ENCODE data around the gene WRAP73.

WRAP73 gene

DNA sequence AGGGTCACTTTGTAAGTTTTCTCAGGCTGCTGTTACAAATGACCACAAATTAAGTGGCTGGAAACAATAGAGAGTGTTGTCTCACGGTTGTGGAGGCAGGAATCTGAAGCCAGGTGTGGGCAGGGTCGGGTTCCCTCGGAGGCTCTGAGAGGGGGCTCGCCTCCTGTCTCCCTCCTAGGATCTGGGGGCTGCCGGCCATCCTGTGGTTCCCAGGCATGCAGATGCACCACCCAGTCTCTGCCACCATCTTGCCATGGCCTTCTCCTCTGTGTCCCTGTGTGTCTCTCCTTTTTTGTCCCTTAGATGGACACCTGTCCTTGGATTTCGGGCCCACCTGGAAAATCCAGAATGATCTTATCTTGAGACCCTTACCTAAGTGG is 7.2 kb upstream of the WRAP73 start:
- Histone ChIP-seq H3K9me3 (ENCODE audit: insufficient read depth, low read length) (no peaks in the 10 kb centered on the region), H3K9me2 (replicated peaks; ENCODE audit: insufficient read depth, low read length) (no peaks in the 10 kb centered on the region), H2AFZ (ENCODE audit: low read depth, low read length, severe bottlenecking) (no peak overlapping the region), H3K27ac (ENCODE audit: low read depth, low read length) (no peak overlapping the region), H3F3A (ENCODE audit: insufficient read depth) (no peaks in the 10 kb centered on the region), H3K27me3 (ENCODE audit: low read length) (no peaks in the 10 kb centered on the region), H3K79me2 (ENCODE audit: insufficient read depth, low read length) (no peaks in the 10 kb centered on the region), H3K4me3 (ENCODE audit: insufficient read depth, low read length, poor library complexity, severe bottlenecking) (no peak overlapping the region), H4K20me1 (ENCODE audit: low read depth, low read length) (no peaks in the 10 kb centered on the region), H3K36me3 (ENCODE audit: low read length) (no peaks in the 10 kb centered on the region), H3K9ac (ENCODE audit: low read length) (no peak overlapping the region), H3K4me2 (ENCODE audit: low read depth, low read length, poor library complexity, severe bottlenecking) (no peak overlapping the region)
- TF ChIP-seq, protein P1, sequence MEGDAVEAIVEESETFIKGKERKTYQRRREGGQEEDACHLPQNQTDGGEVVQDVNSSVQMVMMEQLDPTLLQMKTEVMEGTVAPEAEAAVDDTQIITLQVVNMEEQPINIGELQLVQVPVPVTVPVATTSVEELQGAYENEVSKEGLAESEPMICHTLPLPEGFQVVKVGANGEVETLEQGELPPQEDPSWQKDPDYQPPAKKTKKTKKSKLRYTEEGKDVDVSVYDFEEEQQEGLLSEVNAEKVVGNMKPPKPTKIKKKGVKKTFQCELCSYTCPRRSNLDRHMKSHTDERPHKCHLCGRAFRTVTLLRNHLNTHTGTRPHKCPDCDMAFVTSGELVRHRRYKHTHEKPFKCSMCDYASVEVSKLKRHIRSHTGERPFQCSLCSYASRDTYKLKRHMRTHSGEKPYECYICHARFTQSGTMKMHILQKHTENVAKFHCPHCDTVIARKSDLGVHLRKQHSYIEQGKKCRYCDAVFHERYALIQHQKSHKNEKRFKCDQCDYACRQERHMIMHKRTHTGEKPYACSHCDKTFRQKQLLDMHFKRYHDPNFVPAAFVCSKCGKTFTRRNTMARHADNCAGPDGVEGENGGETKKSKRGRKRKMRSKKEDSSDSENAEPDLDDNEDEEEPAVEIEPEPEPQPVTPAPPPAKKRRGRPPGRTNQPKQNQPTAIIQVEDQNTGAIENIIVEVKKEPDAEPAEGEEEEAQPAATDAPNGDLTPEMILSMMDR (IDR thresholded peaks at IDR 0.05; ENCODE audit: insufficient read depth, low read length, poor library complexity, severe bottlenecking) = no peak
- TF ChIP-seq EZH2phosphoT487 (conservative IDR thresholded peaks at IDR 0.05; ENCODE audit: low read length) = no peak

DNA sequence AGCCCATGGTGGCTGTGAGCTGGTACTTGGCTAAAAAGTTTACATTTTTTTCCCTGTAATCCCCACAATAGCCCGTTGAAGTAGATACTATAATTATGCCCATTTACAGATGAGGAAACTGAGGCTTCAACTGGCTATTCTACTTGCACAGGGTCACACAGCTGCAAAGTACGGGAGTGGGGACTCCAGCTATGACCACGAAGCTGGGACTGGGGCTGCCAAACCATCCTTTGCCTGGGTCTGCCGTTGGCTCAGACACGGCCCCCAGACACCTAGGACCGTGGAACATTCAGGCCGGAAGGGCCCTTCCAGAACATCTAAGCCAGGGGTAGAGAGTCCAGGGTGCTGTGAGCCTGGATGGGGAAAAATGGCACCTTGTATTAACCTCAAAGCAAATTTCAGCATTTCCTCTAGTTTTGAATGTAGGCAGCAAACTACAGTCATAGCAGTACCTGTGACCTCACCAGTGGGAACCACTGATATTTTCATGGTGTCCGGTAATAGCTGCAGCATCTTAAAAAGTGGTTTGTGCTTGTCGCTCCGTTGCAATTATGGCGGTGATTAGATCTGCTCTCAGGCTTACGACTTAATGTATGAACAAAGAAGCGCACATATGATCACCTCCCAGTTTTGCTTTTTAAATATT is 6.7 kb upstream of the WRAP73 start:
- Histone ChIP-seq H3K79me2 (ENCODE audit: insufficient read depth, low read length) (no peaks in the 10 kb centered on the region), H3K36me3 (ENCODE audit: low read length) (no peaks in the 10 kb centered on the region), H2AFZ (ENCODE audit: low read depth, low read length, severe bottlenecking) (no peak overlapping the region), H3K9ac (ENCODE audit: low read length) (no peak overlapping the region), H3K9me3 (ENCODE audit: insufficient read depth, low read length) (no peaks in the 10 kb centered on the region), H3K4me3 (ENCODE audit: insufficient read depth, low read length, poor library complexity, severe bottlenecking) (no peak overlapping the region), H3K9me2 (replicated peaks; ENCODE audit: insufficient read depth, low read length) (no peaks in the 10 kb centered on the region), H3K27me3 (ENCODE audit: low read length) (no peaks in the 10 kb centered on the region), H3K27ac (ENCODE audit: low read depth, low read length) (no peak overlapping the region), H4K20me1 (ENCODE audit: low read depth, low read length) (no peaks in the 10 kb centered on the region), H3F3A (ENCODE audit: insufficient read depth) (no peaks in the 10 kb centered on the region), H3K4me2 (ENCODE audit: low read depth, low read length, poor library complexity, severe bottlenecking) (peak overlapping the region; percentile 14)
- TF ChIP-seq, protein P1 (IDR thresholded peaks at IDR 0.05; ENCODE audit: insufficient read depth, low read length, poor library complexity, severe bottlenecking) = no peak
- no peak for TF ChIP-seq EZH2phosphoT487 (conservative IDR thresholded peaks at IDR 0.05; ENCODE audit: low read length)

DNA sequence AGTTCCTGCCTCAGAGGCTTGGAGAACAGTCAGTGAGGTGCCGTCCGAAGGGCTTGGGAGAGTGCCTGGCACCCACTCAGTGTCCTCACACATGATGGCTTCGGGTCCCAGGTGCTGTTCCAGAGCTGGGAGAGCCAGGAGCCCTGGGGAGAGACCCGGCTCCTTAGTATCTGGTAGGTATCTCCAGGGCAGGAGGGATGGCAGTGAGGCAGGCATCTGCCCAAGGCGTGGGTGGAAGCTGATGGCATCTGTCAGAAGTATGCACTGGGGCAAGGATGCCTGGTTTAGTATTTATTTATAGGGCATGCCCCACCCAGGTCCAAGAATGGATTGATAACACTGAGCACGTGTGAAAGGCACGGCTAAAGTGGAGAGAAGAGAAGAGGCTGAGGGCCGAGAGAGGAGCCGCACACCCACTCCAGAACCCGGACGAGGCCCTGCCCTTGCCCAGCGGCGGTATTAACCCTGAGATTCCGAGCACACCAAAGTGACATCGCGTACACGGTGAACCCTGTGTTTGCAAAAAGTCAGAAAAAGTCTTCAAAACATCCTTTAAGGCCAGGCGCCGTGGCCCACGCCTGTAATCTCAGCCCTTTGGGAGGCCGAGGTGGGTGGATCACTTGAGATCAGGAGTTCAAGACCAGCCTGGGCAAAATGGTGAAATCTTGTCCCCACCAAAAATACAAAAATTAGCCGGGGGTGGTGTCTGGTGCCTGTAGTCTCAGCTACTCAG is 4.8 kb upstream of the WRAP73 start:
- H2AFZ ChIP-seq (ENCODE audit: low read depth, low read length, severe bottlenecking) = no peak overlapping the region
- no peaks in the 10 kb centered on the region for H3K9me2 ChIP-seq (replicated peaks; ENCODE audit: insufficient read depth, low read length)
- H3K27ac ChIP-seq (ENCODE audit: low read depth, low read length) = no peak overlapping the region
- H3K36me3 ChIP-seq (ENCODE audit: low read length) = no peaks in the 10 kb centered on the region
- TF ChIP-seq, protein P1 (IDR thresholded peaks at IDR 0.05; ENCODE audit: insufficient read depth, low read length, poor library complexity, severe bottlenecking) = no peak
- no peak for TF ChIP-seq EZH2phosphoT487 (conservative IDR thresholded peaks at IDR 0.05; ENCODE audit: low read length)
- H3K4me2 ChIP-seq (ENCODE audit: low read depth, low read length, poor library complexity, severe bottlenecking) = no peak overlapping the region
- no peaks in the 10 kb centered on the region for H3K27me3 ChIP-seq (ENCODE audit: low read length)
- no peaks in the 10 kb centered on the region for H3K79me2 ChIP-seq (ENCODE audit: insufficient read depth, low read length)
- H3K4me3 ChIP-seq (ENCODE audit: insufficient read depth, low read length, poor library complexity, severe bottlenecking) = no peak overlapping the region
- H3K9me3 ChIP-seq (ENCODE audit: insufficient read depth, low read length) = no peaks in the 10 kb centered on the region
- H4K20me1 ChIP-seq (ENCODE audit: low read depth, low read length) = no peaks in the 10 kb centered on the region
- no peak overlapping the region for H3K9ac ChIP-seq (ENCODE audit: low read length)
- H3F3A ChIP-seq (ENCODE audit: insufficient read depth) = no peaks in the 10 kb centered on the region
